GM18498 (cell line): ENCODE measurements around the gene NEK10.

Experiments
- ATAC-seq: cut with Tn5 transposase; IDR thresholded peaks from one replicate; pipeline ENCODE4 v1.9.1; 2021; ENCODE audit warnings: mild to moderate bottlenecking, moderate library complexity; ENCODE audit not compliant: unreplicated experiment

NEK10 gene

DNA sequence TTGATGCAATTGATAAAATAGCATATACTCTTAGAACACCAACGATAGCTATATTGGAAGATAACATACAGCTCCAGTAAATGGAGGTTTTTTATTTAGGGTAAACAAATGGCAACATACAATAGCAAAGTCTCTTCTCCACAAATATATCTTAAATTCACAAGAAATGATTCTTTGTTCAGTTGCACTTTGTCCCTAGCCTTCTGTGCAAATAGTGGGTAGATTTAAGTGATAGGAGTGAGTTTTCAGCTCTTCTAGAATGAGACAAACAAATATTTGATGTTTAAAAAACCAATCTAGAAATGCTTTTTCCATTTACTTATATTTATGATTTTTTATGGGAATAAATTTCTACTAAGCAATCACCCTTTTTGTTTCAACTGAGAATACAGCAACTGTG, 253.8 kb downstream of the NEK10 start:
- no peak for ATAC-seq

GRCh38 chr3:27114684-27115083, 254.5 kb downstream of the NEK10 start:
- no peak for ATAC-seq

DNA sequence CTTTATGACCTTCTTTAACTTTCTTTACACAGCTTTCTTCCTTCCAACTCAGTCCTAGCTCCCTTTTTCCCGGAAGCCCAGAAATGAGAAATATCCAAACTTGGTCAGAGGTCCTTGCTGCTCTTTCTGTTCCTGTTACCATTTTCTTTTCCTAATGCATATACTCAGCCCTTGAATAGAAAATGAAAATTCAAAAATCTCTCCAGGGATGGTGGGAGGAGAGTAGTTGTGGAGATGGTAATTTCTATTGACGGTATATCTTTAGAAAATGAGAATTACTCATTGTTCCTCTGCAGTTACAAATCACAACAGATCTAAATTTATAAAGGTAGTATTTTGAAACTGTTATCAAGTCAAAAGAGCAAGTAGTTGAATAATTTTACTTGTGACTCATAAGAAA, 255.1 kb downstream of the NEK10 start:
- no peak for ATAC-seq

- no peak for ATAC-seq
These were observed 259.2 kb downstream of the NEK10 start for GRCh38 chr3:27110020-27110419.

DNA sequence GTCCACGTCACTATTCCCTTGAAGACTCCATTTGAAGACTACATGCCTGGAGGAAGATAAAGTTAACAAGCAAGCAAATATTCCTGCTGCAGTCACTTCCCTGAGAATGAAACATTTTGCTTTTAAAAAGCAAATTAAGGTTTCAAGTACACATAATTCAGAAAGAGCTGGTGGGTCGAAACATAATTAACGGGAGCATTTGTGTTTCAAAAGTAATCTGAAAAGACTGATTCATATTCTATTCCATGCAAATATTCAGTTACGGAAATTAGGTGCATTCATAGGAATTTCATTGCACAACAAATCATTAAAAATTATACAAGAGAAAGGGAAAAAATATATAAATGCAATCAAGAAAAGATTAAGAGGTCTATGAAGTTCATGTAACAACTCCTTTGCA, 260.9 kb downstream of the NEK10 start:
- ATAC-seq, result no peak

DNA sequence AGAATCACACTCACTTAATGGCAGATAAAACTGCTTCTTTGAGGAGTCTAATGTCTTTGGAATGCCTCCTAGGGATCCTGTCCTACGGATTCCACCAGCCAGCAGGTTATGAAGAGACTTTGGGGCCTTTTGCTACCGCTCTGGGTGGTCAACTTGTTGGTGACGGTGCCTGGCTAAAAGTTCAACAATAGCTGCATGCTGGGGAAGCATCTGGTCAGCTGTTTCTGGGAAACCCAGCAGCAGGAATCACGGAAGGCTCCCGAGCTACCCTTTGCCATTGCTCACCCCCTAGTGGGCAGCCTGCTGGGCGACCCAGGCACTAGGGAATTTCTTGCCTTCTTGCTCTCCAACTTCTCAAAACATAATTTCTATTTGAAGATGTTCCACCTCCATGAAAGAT, 263.3 kb downstream of the NEK10 start:
- no peak for ATAC-seq

DNA sequence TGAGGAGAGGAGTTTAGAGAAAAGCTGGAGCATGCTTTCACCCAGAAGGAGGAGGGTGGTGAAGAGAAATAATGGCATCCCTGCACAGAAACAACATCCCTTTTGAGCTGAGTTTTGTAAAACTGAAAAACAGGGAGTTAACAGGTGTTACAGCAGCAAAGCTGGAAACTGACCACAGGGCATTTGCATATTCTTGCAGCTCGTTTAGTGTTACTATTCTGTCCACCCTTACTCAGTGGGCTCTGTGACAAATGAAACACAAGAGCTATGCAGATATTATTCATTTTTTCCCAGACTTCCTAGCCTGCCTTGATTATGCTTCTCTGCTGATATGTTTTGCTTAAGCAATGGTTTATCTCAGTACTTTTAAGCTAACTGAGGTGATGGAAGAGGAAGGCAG, 272.0 kb downstream of the NEK10 start:
- ATAC-seq, result no peak

- no peak for ATAC-seq
These were observed 273.5 kb downstream of the NEK10 start for GRCh38 chr3:27095553-27096222.

GRCh38 chr3:27094721-27095120, 274.5 kb downstream of the NEK10 start:
- ATAC-seq, result no peak

GRCh38 chr3:27093771-27094170, 275.4 kb downstream of the NEK10 start:
- ATAC-seq, result no peak

DNA sequence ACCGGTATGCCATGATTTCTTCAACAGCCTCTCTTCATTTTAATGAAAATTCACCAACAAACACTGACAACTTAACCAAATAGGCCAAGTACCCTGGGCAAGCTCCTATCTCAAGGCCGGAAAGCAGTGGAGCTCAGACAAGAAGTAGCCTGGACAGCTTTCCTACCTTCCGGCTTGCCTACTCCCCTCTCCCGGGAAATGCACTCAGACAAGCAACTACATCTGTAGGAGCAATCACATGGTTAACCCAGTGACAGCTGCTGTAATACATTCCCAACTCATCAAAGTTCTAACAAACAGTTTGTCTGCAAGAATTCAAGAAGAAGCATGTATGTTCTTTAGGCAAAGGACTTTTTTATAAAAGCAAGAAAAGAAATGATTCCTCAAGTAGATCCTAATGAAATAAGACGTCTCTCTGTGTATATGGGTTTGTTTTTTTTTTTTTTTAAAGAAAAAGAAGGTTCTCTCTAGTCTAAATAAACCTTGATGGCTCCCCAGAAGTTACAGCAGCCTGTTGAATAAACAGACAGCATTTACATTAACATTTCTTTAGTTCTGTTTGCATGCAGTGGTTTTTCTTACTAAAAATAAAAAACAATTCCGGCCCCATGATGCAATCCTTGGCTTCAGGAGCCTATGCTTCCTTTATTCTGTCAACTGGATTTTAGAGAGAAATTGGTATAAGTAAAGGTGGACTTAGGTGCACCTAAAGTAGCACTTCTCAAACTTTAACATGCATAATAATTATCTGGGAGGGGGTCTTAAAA, 278.7 kb downstream of the NEK10 start:
- ATAC-seq, result no peak

DNA sequence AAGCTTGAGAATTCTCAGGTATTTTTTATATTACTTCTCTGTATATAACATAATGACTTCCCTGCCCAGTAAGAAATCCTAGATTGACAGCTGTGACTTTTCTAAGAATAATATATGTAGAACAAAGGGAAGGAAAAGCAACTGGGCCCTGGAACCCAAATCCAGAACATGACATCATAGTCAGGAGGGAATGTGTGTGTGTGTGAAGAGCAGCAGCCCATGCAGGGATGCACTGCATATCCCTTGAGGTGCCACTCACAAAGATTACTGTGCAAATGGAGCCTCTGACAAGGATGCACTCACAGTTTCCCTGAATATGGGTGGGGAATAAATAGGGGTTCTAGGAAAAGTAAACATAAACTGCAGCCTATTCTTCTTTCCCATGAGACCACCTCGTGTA, 279.5 kb downstream of the NEK10 start:
- ATAC-seq, result no peak

DNA sequence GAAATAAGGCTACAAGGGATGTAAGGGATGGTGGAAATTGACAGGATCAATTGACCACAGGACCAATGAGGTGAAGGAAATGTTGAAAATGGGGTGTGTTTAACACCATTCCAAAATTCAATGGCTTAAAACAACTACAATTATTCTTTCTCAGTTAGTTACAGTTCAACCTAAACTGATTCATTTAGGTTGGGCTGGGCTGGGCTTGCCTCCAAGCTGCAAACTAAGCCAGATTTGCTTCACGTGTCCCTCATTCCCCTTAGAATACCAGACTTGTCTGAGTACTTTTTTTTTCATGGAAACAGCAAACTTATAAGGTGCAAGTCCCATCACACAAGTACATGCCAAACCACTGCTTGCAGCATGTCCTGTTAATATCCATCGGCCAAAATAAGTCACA, 280.1 kb downstream of the NEK10 start:
- ATAC-seq, result no peak

DNA sequence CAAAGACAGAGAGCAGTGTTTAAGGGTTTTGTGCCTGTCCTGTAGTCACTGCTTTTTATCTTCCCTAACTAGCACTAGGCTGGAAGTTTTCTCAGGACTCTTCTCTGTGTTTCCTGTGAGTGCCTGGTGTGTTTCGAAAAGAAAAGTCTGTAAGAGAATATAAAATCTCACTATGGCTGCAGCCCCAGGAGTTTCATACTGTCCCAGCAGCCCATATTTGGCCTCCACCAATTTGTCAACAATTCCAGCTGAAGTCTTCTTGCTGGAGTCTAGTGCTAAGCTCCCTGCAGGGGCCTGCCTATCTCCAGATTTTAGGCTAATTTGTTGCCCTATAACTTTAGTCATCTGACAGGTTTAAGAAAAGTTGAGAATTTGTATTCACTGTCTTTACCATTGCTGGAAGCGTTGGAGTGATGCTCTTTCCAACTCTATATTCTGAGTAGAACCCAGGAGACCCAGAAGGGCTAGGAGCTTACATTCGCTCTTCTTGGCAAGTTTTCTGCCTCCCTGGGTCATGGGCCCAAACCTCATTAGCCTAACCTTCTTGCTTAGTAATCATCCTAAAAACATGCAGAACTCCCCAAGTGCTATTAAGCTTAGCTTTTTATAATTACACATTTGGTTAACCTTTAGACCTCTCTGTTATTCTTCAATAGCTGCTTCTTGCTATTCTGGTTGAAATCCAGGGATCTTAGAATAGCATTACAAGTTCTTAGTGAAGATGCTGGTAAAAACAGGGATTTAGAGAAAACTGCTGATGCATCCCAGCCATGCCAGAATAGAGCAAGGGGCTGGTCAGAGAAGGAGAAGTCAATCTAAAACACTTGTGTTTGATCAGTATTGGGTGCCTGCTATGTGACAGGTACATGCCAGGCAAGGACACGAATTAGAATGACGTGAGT, 283.1 kb downstream of the NEK10 start:
- ATAC-seq, result no peak

- no peak for ATAC-seq
These were observed 287.1 kb downstream of the NEK10 start for GRCh38 chr3:27081992-27082607.

DNA sequence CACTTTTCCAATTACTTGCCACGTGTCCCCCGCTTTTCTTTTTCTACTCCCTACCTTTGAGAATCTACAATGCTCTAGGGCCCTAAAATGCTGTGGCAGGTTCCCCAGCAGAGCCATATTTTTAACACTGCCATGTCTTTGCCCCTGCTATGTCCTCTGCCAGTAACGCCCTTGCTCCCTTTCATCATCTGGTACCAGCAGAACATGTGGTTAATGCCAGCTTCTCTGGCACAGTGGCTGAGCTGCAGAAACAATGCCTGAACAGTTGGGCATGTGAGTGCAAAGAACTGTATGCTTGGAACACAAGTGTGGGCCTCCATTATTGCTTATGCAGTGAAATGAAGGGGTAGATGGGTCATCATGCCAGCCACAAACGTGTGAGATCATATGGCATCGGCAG, 287.6 kb downstream of the NEK10 start:
- no peak for ATAC-seq

DNA sequence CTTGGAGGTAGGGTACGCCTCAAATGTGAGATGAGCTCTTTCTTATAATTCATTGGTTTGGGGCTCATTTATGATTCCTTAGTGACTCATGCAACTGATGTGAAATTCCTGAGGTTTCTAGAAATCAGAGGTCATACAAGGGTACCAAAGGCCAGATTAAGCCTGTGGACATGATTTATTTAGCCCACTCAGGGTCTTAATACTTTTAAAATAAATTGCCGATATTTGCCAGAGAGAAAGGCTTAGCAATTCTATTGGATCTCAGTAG, 289.0 kb downstream of the NEK10 start:
- no peak for ATAC-seq

GRCh38 chr3:27079427-27080257, 289.5 kb downstream of the NEK10 start:
- ATAC-seq, result no peak

DNA sequence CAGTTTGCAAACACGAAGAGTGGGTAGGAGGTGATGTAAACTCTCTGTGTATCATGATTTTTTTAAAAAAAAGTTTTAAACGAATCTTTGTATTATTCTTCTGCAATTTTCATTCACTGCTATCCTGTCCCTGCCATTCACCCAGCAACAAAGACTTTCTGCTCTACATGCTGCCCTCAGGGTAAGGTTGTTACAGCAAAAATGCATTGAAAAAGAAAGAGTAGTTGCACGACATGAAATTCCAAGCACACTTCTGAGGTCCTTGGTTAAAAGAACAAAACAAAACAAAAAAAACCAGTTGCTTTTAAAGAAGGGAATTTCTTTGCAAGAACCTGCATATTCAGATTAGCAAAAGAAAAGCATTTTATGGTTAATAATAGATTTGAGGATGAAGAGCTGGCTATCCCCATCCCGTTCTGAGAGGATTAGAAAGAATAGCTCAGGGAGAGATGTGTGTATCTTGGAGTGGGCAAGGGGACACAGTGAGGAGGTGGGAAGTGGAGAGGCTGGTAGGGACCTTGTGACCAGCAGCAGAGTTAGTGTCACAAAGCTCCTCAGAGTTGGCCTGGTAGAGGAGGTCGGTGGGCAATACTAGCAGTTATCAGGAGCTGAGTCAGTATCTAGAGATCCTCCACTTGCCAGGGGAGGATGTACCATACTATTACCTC, 290.8 kb downstream of the NEK10 start:
- no peak for ATAC-seq
